OCI-LY3 (cell line): ENCODE measurements around the gene MAGI2.

Experiments
- H2AFZ ChIP-seq: fragments of 200-600, 300-600 bp; shearing (Covaris generic); 2 replicates; pipeline ENCODE4 v1.6.0; 2014; ENCODE audit warnings: antibody characterized with exemption, low read depth, low read length
- H3K27ac ChIP-seq: fragments of 200-600, 300-600 bp; sonication (generic); 2 replicates; pipeline ENCODE4 v1.5.1; 2014; ENCODE audit warnings: mild to moderate bottlenecking, low read length, moderate library complexity, mixed read lengths
- H3K27me3 ChIP-seq: fragments of 200-600, 300-600 bp; sonication (generic); 2 replicates; pipeline ENCODE4 v1.6.1; 2014; ENCODE audit warnings: low read depth, low read length, mixed read lengths
- H3K36me3 ChIP-seq: fragments of 200-600, 300-600 bp; sonication (generic); replicated peaks from 2 replicates; pipeline ENCODE3; 2014; ENCODE audit warnings: low read depth, low read length, mixed read lengths
- H3K4me1 ChIP-seq: fragments of 300-600, 200-600 bp; sonication (generic); 2 replicates; pipeline ENCODE4 v1.6.1; 2014; ENCODE audit warnings: low read length, mixed read lengths
- H3K4me2 ChIP-seq: fragments of 200-600, 300-600 bp; sonication (generic); 2 replicates; pipeline ENCODE4 v1.6.1; 2014; ENCODE audit warnings: low read length, mixed read lengths
- H3K4me3 ChIP-seq: fragments of 300-600, 200-600 bp; sonication (generic); 2 replicates; pipeline ENCODE4 v1.5.1; 2014; ENCODE audit warnings: antibody characterized with exemption, mild to moderate bottlenecking, low read length, moderate library complexity
- H3K79me2 ChIP-seq: fragments of 300-600, 200-600 bp; shearing (Covaris generic); 2 replicates; pipeline ENCODE4 v1.6.1; 2014; ENCODE audit warnings: mild to moderate bottlenecking, low read length, mixed read lengths
- H3K9ac ChIP-seq: fragments of 300-600, 200-600 bp; shearing (Covaris generic); 2 replicates; pipeline ENCODE4 v1.6.0; 2014; ENCODE audit warnings: mild to moderate bottlenecking, low read length, moderate library complexity
- H3K9me3 ChIP-seq: fragments of 200-600, 300-600 bp; shearing (Covaris generic); 2 replicates; pipeline ENCODE4 v1.6.1; 2014; ENCODE audit warnings: low read length, mixed read lengths; ENCODE audit not compliant: insufficient read depth
- H4K20me1 ChIP-seq: fragments of 200-600, 300-600 bp; sonication (generic); 2 replicates; pipeline ENCODE4 v1.6.1; 2016; ENCODE audit warnings: low read length, mixed read lengths; ENCODE audit not compliant: insufficient read depth
- EZH2phosphoT487 ChIP-seq: fragments of 200-600 bp; shearing (Covaris generic); IDR thresholded peaks from 2 replicates; pipeline ENCODE4 v1.6.1; 2018; ENCODE audit warnings: antibody characterized with exemption, mixed run types, low read depth
- TF ChIP-seq, protein P1 (sequence below): fragments of 200-600, 300-600 bp; sonication (generic); IDR thresholded peaks from 2 replicates; pipeline ENCODE4 v1.5.1; 2014; ENCODE audit warnings: antibody characterized with exemption, low read length, low read depth

MAGI2 gene

GRCh38 chr7:78041423-78041822 lies 1412.0 kb downstream of the MAGI2 start:
- H3K9ac ChIP-seq, result no peak overlapping the region
- no peak overlapping the region for H3K27ac ChIP-seq
- H3K27me3 ChIP-seq, result peaks cover 19% of the 10 kb centered on the region
- H3K79me2 ChIP-seq, result no peaks in the 10 kb centered on the region
- no peak overlapping the region for H2AFZ ChIP-seq
- no peak overlapping the region for H3K4me2 ChIP-seq
- H3K9me3 ChIP-seq, result no peaks in the 10 kb centered on the region
- no peaks in the 10 kb centered on the region for H4K20me1 ChIP-seq
- 0 out of 2 replicates have a peak, but pooled peaks cover 2% of the 10 kb centered on the region for H3K4me1 ChIP-seq
- no peak overlapping the region for H3K4me3 ChIP-seq
- no peak for TF ChIP-seq EZH2phosphoT487
- TF ChIP-seq, protein P1, sequence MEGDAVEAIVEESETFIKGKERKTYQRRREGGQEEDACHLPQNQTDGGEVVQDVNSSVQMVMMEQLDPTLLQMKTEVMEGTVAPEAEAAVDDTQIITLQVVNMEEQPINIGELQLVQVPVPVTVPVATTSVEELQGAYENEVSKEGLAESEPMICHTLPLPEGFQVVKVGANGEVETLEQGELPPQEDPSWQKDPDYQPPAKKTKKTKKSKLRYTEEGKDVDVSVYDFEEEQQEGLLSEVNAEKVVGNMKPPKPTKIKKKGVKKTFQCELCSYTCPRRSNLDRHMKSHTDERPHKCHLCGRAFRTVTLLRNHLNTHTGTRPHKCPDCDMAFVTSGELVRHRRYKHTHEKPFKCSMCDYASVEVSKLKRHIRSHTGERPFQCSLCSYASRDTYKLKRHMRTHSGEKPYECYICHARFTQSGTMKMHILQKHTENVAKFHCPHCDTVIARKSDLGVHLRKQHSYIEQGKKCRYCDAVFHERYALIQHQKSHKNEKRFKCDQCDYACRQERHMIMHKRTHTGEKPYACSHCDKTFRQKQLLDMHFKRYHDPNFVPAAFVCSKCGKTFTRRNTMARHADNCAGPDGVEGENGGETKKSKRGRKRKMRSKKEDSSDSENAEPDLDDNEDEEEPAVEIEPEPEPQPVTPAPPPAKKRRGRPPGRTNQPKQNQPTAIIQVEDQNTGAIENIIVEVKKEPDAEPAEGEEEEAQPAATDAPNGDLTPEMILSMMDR, result no peak
- no peaks in the 10 kb centered on the region for H3K36me3 ChIP-seq

DNA sequence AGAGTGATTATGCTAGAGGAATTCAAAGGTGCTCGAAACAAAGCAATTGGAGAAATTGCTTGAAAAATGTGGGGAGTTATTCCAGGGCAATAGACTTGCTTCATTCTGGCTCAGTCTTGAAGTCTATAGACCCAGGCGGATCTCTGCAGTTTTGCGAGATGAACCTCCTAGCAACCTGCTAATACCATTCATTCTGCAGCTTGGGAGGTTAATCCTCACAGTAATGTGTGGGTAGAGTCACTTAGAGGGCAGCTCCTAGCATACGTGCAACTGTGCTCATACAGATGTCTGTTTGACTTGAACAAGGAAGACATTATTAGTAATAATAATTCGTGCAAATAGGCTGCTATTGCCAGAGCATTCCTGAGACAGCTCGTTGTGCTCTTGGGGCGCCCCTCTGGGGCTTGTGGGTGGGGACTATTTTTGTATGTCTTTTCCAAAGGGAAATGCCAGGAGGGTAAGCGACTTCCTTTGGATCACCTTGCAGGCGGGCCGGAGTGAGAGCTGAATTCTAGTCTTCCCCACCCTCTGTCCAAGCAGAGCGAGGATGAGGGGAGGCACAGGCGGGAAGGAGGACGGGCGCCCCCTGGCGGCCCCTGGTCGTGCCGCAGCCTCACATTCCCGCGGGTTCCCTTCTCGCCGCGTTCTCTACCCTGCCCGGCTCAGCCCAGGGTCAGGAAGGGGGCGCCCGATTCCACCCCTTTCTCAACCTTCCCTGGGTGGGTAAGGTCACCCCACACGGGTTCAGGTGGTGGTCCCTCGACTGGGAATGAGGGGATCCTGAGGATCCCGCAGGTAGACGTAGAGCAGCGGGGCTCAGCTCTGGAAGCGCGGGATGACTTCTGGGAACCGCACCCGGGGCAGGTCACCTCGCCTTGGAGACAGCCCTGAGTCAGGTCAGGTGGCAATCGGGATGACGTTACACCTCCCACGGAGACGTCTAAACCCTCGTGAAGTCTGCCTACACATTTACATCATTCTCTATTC lies 1413.4 kb downstream of the MAGI2 start:
- no peak for TF ChIP-seq EZH2phosphoT487
- TF ChIP-seq, protein P1, result peak; percentile 84
- H3K4me2 ChIP-seq, result peak overlapping the region; percentile 66
- H3K4me3 ChIP-seq, result peak overlapping the region; percentile 45
- H3K79me2 ChIP-seq, result no peaks in the 10 kb centered on the region
- 0 out of 2 replicates have a peak, but pooled peaks cover 2% of the 10 kb centered on the region for H3K4me1 ChIP-seq
- no peaks in the 10 kb centered on the region for H3K9me3 ChIP-seq
- peaks cover 24% of the 10 kb centered on the region for H3K27me3 ChIP-seq
- H3K27ac ChIP-seq, result no peak overlapping the region
- no peak overlapping the region; the same call in 1 of the 2 replicates for H2AFZ ChIP-seq
- no peaks in the 10 kb centered on the region for H4K20me1 ChIP-seq
- H3K9ac ChIP-seq, result no peak overlapping the region
- no peaks in the 10 kb centered on the region for H3K36me3 ChIP-seq

- peaks cover 26% of the 10 kb centered on the region for H3K27me3 ChIP-seq
- H3K27ac ChIP-seq, result no peak overlapping the region
- H3K9me3 ChIP-seq, result no peaks in the 10 kb centered on the region
- H2AFZ ChIP-seq, result no peak overlapping the region
- TF ChIP-seq, protein P1, result no peak
- TF ChIP-seq EZH2phosphoT487, result no peak
- H3K4me2 ChIP-seq, result no peak overlapping the region
- no peak overlapping the region for H3K4me3 ChIP-seq
- H3K4me1 ChIP-seq, result 0 out of 2 replicates have a peak, but pooled peaks cover 2% of the 10 kb centered on the region
- no peak overlapping the region for H3K9ac ChIP-seq
- no peaks in the 10 kb centered on the region for H4K20me1 ChIP-seq
- H3K79me2 ChIP-seq, result no peaks in the 10 kb centered on the region
- no peaks in the 10 kb centered on the region for H3K36me3 ChIP-seq
Observed at GRCh38 chr7:78038465-78039080, 1414.9 kb downstream of the MAGI2 start.

DNA sequence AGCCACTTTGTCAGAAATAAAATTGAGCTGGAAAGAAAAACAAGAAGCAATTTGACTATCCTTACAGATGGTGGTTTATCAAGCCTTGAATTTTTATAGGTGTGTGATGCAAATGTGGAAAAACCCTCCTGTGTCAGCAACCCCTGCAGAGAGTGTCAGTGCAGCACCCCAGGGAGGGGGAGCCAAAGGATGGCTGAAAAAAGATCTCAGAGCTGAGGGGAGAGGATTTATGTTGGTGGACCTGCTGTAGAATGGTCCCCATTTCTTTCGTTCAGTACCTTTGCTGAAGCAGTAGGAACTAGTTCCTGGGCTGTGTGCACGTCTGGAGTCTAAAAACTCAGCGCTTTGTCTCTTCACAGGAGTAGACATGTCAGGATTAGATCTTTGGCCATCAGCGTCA lies 1415.9 kb downstream of the MAGI2 start:
- 0 out of 2 replicates have a peak, but pooled peaks cover 2% of the 10 kb centered on the region for H3K4me1 ChIP-seq
- TF ChIP-seq, protein P1, result no peak
- TF ChIP-seq EZH2phosphoT487, result no peak
- peaks cover 33% of the 10 kb centered on the region for H3K27me3 ChIP-seq
- H2AFZ ChIP-seq, result no peak overlapping the region
- H3K36me3 ChIP-seq, result no peaks in the 10 kb centered on the region
- H3K9me3 ChIP-seq, result no peaks in the 10 kb centered on the region
- no peaks in the 10 kb centered on the region for H3K79me2 ChIP-seq
- no peak overlapping the region for H3K9ac ChIP-seq
- H3K4me2 ChIP-seq, result no peak overlapping the region
- no peaks in the 10 kb centered on the region for H4K20me1 ChIP-seq
- no peak overlapping the region for H3K27ac ChIP-seq
- no peak overlapping the region for H3K4me3 ChIP-seq
